HG03095 (cell line): ENCODE data around the gene C16orf96.
A peak's percentile ranks its signal among the peaks of the same experiment; 100 is the strongest.

Experiments
- ATAC-seq: cut with Tn5 transposase; IDR thresholded peaks from one replicate; pipeline ENCODE4 v1.9.1; 2021; ENCODE audit warnings: moderate library complexity; ENCODE audit not compliant: unreplicated experiment

C16orf96 gene

GRCh38 chr16:4556112-4556511, at the start of gene C16orf96:
TSS of gene C16orf96 (plus strand) at chr16:4556340. CDS start at chr16:4556490, 150 bp downstream.
- ATAC-seq: no peak

GRCh38 chr16:4506450-4506849, 49.7 kb upstream of the C16orf96 start:
- no peak for ATAC-seq

GRCh38 chr16:4507588-4508345, 48.4 kb upstream of the C16orf96 start:
- ATAC-seq: no peak

GRCh38 chr16:4508806-4509205, 47.3 kb upstream of the C16orf96 start:
- no peak for ATAC-seq

GRCh38 chr16:4509420-4509819, 46.7 kb upstream of the C16orf96 start:
- no peak for ATAC-seq

GRCh38 chr16:4510131-4510530, 46.0 kb upstream of the C16orf96 start:
- ATAC-seq: no peak

- no peak for ATAC-seq
Observed at GRCh38 chr16:4510747-4511426, 45.3 kb upstream of the C16orf96 start.

GRCh38 chr16:4511441-4512082, 44.6 kb upstream of the C16orf96 start:
- no peak for ATAC-seq

- ATAC-seq: no peak
Observed at GRCh38 chr16:4512473-4512872, 43.7 kb upstream of the C16orf96 start.

GRCh38 chr16:4513086-4513860, 42.9 kb upstream of the C16orf96 start:
- ATAC-seq: no peak

- no peak for ATAC-seq
Observed at GRCh38 chr16:4513881-4514280, 42.3 kb upstream of the C16orf96 start.

GRCh38 chr16:4514606-4515005, 41.5 kb upstream of the C16orf96 start:
- ATAC-seq: no peak

GRCh38 chr16:4515611-4516233, 40.4 kb upstream of the C16orf96 start:
- ATAC-seq: peak; percentile 66

GRCh38 chr16:4517812-4518680, 38.1 kb upstream of the C16orf96 start:
- no peak for ATAC-seq

GRCh38 chr16:4519274-4520058, 36.7 kb upstream of the C16orf96 start:
- no peak for ATAC-seq

- no peak for ATAC-seq
Observed at GRCh38 chr16:4520913-4521312, 35.2 kb upstream of the C16orf96 start.

GRCh38 chr16:4522051-4522581, 34.0 kb upstream of the C16orf96 start:
- ATAC-seq: no peak

GRCh38 chr16:4523686-4524085, 32.5 kb upstream of the C16orf96 start:
- no peak for ATAC-seq

GRCh38 chr16:4524571-4524970, 31.6 kb upstream of the C16orf96 start:
- no peak for ATAC-seq
